Measurements from ENCODE around the gene CARS2.
A peak's percentile ranks its signal among the peaks of the same experiment; 100 is the strongest.

The CARS2 gene

DNA sequence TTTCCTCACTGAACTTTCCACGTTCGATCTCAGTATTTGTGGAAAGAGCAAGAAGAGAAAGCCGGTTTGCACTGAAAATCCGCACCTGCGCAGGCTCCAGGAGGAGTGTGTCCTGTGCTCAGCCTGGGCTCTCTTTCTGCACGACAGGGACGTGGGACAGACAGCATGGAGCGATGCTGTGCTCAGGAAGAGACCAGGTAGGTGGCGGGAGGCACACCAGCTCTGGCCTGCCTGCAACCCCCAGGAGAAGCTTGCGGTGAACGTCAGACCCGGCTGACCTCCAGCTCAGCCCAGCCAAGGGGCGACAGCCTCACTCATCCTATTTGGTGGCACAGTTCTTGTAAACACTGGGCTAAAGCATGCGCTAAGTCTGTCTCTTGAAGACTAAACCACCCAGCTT lies 54.6 kb downstream of the CARS2 start:
- no peak for DNase-seq

DNA sequence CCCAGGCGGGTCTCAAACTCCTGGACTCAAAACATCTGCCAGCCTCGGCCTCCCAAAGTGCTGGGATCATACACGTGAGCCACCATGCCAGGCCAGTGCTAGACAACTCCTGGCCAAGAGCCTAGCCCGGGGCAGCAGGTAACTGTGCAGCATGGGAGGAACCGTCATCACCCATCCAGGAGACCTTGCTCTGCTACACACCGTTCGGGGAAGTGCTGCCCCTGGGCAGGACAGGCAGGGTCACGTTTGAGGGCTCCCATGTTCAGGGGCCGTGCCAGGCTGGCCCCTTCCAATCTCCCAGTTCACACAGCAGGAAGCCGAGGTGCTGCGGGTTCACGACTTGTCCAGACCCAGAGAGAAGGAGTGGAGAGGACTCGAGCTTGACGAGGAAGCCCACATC lies 55.5 kb downstream of the CARS2 start:
- DNase-seq = no peak

DNA sequence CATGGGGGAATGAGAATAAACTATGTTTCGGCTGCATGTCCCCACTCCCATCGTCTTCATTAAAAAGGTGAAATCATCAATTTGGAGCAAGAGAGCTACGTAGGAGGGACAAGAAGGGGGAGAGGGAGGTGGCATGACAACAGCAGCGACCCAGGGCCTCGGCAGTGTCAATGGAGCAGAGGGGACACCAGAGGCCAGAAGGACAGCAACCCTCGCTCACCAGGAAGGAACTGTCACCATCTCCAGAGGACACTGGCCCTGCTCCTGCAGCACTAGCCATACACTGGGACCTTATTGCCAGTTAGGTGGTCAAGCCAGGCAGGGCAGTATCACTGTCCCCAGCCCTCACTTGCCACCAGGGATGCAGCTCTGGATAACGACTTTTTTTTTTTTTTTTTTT lies 56.4 kb downstream of the CARS2 start:
- no peak for DNase-seq

DNA sequence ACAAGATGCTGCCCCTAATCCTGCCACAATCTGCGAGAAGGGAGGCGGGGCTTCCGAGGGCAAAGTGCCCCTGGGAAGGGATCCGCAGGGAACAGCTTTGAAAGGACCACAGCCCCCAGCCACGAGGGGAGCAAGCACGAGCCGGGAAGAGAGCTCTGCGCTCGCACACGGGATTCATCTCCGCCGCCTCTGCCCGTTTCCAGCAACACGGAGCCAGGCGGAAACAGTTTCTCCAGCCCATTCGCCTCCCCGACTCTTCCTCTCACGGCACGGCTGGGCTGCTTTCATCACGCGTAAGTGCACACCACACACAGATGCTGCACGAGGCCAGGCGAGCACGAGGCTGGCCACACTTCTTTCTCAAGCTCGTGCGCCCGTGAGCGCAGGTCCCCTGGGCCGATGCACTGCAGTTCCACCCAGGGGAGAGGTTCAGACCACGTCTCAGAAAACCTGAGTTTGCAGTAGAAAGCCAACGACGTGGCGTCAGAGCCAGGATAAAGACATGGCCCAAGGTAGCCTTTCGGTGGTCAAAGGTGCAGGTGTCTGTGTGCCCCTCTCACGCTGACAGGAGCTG lies 57.0 kb downstream of the CARS2 start:
- no peak for DNase-seq

DNA sequence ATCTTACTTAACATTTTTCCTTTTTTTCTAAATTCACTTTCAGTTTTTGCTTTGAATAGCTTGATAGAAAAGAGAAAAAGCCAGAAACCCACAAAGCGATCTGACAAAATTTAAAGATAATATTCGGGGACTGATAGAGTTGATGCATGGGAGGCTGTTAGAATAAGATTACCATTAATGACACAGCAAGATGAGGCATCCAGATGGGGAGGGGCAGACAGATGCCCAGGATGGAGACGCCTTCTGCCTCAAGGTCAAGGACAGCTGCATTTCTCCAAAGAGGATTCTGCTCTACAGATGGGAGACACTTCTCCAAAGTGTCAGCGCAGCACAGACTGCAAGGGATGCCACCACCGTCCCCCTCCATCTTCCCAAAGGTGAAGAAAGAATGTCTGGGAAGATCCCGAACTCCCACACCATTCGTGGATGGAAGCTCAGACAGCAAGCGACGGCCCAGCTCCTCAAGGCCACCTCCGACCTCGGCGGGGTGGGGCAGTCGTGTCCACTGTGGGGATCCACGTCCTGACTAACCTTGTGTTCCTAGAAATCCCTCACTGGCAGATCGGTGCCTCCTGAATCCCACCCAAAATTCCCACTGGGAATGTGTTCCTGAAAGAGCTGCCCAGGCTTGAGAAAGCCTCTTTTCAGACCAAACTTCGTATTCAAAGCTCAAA lies 57.6 kb downstream of the CARS2 start:
- DNase-seq = no peak

DNA sequence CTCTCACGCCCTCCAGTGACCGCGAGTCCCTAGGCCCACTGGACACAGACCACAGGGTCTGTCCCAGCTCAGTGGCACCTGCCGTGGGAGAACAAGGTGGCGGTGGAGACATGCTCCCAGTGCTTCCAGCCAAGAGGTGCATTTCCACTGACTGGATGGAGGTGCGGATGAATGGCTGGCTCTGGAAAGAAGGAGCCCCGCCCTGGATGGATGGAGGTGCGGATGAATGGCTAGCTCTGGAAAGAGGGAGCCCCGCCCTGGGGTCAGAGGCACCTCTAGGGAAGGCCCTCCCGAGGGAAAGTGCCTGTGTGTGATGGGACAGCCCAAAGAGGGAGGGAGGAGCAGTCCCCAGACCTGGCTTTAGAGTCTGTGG lies 58.6 kb downstream of the CARS2 start:
- DNase-seq = no peak

DNA sequence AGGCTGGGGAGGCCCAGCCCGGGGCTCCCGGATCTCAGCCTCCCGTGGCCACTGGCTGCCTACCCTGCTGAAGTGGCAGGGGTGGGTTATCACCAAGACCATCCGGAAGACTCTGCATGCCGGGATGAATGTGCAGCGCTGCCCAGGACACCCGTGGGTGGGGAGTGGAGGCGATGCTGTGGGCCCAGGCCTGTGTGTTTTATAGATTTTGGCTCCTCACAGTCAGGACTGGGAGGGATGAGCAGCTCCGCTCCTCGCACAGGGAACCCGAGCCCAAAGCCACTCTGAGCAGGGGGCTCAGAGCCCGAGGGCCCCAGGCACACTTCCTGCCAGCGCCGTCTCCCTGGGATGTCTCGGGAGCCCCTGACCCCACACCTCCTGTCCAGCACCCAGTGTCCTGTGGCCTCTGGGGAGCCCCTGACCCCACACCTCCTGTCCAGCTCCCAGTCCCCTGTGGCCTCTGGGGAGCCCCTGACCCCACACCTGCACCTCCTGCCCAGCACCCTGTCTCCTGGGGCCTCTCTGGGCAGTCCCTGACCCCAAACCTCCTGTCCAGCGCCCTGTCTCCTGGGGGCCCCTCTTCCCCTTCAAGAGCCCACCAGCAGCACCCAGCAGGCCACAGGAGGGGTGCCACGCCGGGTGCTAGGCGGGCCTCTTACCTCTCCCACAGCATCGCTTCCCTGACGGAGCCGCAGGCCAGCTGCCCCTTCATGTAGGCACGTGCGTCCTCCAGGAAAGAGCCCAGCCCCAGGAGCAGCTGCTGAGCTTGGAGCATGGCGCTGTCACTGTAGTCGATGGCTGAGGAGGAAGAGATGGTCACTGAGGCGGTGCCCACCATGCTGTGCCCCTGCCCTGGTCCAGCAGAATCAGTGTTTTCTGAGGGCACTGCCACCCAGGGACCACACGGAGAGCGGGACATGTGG lies 59.2 kb downstream of the CARS2 start:
- no peak for DNase-seq

DNA sequence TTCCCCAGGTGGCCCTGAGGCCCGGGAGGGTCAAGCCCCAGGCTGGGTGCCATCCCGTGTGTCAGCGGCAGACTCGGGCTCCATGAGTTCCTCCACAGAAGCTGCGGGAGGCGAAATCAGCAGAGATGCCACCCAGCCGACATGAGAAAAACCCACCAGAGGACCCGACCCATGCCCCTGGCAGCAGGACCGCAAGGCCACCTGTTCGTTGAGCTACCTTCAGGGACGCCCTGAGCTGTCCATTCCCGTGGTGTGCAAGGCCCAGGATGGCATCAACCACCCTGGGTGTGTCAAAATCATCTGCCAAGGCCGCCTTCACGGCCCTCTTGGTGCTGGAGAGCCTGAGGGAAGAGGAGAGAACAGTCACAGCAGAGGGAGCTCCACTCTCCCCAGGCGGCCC lies 60.2 kb downstream of the CARS2 start:
- no peak for DNase-seq

DNA sequence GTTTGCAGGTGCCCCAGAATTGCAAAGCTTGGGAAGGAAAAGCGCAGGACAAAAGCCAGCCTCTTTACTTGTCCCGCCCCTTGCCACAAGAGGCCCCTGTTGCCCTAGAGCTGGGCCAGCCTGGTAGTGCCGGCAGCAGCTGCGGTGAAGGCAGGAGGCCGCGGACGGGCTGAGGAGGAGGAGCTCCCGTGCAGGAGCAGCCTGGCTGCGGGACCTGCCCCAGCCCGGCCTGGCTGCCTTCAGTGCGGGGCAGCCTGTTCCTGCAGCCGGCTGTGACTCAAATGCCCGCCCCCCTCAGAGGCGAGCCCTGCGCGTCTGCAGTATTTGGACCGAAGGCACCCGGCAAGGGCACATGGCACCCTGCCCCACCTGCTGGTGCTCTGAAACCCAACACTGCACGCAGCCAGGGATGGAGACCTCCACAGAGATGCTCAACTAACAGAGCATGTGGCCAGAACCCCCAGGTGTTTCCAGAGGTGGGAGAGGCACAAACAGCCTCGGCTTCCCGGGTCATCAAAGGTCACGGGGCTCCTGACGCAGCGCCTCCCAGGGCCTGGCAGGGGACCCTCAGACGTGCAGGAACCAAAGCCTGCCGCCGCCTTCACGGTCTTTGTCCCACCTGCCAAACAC lies 60.9 kb downstream of the CARS2 start:
- peak; percentile 57 for DNase-seq

DNA sequence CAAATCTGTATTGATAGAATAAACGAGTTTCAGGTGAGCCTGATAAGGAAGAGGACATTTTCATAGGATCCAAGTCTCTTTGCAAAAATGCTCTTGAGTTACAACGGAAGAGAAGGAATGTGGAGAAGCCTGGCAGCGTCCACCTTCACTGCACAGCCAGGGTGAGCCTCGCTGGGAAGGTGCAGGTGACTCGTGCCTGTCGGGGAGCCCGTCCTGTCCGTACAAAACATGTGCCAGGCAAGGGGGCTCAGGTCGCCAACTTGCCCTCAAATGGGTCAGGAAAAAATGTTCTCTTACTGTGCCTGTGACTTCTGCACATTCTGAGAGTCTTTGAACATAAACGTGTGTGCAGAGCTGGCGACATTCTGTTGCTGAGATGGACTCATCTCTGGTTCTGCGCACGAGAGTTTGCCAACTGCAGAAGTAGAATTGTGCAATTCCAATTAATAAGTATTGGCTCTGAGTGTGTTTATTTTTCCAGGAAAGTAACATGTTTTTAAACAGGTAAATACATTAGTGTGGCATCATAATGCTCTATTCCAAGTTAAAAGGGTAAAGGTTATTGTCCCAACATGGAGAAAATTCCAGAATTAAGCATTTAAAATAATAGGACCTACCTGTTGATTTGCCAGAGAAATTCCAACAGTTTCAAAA lies 62.0 kb downstream of the CARS2 start:
- no peak for DNase-seq

DNA sequence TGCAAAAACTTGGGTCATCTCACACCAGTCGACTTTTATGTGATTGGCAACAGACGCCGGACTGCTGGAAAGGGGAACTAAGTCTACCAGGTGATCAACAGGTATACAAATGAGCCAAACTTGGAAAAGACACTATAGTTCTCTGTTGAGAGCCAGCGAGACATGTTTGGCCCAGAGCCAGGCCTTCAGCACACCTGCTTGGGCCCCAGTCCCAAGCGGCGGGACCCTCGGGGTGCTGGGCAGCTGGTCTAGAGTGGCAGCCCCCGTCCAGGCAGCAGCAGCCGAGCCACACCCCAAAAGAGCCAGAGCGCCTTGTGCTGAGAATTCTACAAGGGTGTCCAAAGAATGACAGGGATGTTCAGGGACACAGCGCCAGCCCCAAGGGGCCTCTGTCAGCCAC lies 62.6 kb downstream of the CARS2 start:
- no peak for DNase-seq

DNA sequence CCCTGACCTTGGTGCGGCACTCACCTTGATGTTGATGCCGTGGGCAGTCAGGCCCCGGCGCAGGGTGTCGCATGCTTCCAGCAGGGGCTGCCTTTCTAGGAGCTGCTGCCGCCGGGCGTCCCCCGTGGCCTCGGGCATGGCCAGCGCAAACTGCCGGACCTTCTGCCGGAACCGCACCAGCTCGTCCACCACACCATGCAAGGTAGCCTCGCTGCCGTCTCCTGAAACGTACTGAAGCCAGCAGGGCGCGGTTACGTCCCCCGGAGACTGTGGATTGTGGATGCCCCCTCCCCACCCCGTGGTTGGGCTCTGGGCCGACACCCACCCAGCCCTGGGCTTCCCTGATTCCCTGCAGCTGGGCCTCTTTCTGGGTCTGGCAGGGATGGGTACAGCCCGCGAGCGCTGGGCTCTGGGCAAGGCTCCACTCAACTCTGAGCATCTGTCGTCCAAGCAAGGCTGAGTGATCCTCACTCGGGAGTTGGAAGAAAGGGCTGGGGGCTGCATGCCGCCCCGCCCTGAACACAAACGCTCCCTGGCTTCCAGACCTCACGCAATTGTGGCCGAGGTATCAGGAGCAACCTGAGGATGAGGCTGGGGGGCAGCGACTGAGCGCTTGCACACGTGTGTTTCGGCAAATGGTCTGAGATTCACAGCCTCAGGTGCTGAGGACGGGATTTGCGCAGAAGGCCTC lies 63.5 kb downstream of the CARS2 start:
- DNase-seq = no peak

DNA sequence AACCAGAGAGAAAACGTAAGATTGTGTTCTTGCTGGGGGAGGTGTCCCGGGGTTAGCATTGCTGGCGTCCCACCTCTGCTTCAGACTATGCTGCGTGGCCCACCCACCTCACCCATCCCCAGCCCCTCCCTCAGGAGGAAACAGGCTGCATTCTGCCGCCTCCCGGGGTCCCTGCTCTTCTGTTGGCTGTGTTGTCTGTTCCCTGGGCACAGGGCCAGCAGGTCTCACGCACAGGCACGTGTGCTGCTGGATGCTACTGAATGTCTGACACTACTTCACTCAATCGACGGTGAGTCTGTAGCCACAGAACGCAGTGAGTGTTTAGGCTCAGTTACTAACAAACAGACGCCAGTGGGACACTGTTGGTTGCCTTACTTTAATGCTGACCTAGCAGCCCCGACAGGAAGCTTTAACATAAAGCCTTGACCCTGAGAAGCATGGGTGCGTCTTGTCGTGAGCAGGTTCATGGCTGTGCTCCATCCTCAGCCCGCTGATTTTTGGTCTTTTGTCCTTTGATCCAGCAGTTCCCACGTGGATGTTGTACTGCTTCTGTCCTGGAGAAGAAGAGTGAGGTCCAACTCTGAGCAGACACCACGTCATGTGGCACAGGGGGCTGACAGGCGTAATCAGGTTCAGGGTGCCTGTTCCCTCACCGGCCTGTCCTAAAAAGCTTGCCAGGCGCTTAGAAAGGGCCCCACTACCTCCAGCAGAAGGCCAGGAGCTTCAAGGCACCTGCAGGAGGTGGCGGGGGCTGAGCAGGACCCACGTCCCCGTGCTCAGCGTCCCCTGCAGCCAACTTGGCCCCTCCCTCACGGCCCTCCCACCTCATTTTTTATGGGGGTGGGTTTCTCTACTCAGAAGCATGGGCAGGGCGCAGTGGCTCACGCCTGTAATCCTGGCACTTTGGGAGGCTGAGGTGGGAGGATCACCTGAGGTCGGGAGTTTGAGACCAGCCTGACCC lies 64.6 kb downstream of the CARS2 start:
- DNase-seq = no peak

DNA sequence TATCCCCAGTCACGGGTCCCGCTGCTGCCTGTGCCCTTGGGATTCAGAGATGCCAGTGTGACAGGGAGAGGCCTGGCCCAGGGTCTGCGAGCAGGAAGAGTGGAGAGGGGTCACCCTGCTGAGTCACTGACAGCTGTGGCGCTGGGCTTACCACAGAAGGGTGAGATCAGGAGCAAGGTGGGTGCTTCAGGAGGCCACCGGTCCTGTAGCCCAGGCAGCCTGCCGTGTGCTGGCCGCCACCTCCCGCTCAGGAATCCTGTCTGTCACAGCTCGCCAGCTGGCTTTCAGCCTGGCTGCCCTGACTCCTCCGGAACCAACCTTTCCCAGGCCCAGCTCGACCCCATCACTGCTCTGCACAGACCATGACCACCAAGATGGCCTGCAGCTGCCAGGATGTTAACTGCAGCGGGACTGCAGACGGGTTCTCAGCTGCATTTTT lies 65.3 kb downstream of the CARS2 start:
- DNase-seq = no peak

DNA sequence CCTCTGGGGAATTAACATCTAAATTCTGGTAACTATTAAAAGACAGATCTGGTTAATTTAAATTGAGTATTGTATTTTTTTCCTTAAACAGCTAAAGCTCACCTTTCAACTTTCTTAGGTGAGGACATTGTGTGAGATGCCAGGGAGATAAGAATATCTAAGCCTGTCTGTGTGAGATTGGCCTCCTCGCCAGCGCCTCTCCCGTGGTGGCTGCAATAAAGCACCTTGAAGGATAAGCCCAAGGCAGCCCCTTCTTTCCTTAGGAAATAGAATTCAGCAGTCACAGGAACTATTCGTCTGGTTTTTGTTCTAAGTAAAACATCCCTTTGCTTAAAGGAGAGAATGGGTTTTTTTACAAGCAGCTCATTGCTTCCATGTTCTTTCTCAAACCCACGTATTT lies 66.0 kb downstream of the CARS2 start:
- no peak for DNase-seq

DNA sequence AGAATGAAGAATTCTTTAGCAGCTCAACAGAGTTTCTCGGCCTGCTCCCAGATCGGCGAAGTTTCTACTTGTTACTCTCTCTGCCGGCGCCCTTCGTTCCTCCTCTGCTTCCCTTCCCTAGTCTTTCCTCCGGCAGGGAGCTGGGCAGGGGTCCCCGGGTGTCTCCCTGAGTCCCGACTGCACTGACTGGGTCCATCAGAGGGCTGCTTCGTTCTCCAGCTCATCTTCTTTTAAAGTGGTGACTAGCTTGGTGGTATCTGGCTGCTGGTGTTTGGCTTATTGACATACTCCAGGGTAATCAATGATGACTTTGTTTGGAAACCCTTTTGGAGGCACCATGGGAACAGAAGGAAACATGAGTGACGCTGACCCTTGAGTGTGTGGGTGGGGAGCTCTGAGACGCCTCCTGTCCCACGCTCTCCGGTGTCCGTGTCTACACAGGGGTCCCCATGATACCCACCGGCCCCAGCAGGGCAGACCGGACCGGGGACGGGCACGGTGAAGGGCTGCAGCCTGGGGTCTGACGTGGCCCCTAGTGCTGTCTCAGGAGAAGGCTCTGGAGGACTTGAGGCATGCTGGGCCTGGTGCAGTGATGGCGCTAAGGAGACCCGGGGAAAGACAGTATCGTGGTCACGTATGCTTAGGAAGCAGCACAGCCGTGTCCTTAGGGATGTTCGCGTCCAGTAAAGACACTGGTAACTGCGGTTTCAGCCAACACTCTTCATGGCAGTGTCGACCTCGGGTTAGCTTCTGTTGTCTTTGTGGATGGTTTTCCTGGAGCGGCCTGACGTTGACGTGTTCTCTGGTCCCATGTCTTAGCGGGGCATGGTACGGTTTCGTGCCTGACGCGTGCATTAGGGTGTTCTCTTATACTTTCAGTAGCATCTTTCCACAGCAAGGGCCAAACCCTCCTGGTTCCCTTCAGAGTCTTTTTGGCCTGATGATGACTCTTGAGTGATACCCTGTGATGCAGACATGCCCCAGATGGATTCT lies 66.8 kb downstream of the CARS2 start:
- DNase-seq = no peak

DNA sequence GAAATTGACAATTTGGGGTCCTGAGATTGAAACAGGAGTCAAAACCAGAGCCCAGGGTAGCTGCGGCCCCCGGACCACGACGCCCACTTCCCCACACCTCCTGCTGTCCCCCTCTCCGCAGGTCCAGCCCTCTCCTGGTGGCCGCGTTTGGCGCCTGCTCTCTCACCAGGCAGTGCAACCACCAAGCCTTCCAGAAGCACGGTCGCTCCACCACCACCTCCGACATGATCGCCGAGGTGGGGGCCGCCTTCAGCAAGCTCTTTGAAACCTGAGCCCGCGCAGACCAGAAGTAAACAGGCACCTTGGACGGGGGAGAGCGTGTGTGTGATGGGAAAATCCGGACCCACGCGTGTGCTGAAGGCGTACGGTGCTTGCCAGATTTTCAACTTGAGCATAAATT lies 67.7 kb downstream of the CARS2 start:
- no peak for DNase-seq

DNA sequence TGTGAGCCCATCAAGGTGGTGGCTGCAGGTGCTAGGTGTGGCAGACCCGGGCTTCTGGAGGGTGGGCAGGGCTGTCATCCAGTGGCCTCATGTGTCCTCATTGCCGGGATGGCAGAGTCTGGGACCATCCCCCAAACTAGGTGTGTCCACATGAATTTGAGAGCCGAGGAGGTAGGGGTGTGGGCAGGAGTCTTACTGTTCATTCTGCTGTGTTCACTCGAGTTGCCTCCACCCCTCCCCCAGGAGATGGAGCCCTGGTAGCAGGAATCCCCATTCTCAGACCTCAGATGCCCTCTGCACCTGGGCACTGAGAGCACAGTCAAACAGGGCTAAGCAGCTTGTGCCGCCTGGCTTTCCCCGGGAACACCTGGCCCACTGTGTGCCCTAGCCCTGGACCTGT lies 68.2 kb downstream of the CARS2 start:
- DNase-seq = no peak

DNA sequence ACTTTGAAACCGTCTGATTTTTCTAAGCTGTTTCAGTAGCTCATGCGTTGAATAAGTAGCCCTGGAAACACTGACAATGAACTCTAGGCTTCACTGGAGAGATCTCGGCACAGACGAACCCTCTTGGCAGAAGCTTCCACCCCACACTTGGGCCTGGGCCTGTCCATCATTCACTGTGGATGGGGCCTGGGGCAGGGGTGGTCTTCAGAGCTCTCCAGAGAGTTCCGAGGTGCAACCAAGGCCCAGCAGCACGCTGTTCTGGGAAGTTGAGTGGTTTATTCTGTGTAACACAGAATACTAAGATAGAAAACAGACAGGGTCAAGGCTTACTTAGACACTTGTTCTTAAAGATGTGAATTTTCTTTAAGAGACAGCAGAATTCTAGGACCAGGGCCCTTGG lies 68.6 kb downstream of the CARS2 start:
- DNase-seq = no peak

DNA sequence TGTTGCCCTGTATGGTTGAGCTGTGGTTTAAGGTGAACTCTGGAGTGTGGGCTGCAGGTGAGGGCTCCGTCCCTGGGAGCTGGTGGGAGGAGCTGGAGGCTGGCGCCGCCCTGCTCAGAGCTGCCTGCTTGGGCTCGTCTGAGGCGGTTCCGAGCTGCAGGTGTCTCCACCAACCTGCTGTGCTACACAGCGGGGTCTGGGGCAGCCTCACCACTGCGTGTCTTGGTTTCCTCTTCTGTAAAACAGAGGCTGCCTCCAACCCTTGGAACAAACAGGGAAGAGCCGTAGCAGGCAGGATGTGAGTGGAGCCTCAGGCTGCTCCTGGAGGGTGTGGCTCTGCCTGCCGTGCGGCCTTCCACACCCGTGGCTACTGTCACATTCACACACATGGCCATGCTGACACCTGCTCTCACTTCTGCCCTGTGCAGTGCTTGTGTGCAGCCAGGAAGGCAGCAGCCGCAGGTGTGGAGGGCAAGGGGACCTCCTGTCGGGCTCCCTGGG lies 69.2 kb downstream of the CARS2 start:
- no peak for DNase-seq

All from CD4-positive, alpha-beta T cell treated with Interleukin-10 for 1 hour (primary cell).